IPS-18c (cell line): Measurements from ENCODE around the gene EIF2B5.

Experiments used
- H3K4me3 ChIP-seq: 2 replicates; pipeline ENCODE4 v1.7.0; 2013; ENCODE audit warnings: low read depth, mild to moderate bottlenecking, low read length, moderate library complexity; ENCODE audit not compliant: insufficient read depth
- H3K9me3 ChIP-seq: one replicate; pipeline ENCODE4 v1.6.1; 2013; ENCODE audit warnings: mild to moderate bottlenecking, low read length, moderate library complexity; ENCODE audit not compliant: control insufficient read depth, insufficient read depth

The EIF2B5 gene

GRCh38 chr3:184165543-184165942 is 30.4 kb downstream of the EIF2B5 start:
- H3K4me3 ChIP-seq, result no peak overlapping the region
- H3K9me3 ChIP-seq, result no peaks in the 10 kb centered on the region

- H3K4me3 ChIP-seq, result no peak overlapping the region
- H3K9me3 ChIP-seq, result no peaks in the 10 kb centered on the region
Measured at GRCh38 chr3:184166671-184167070, 31.5 kb downstream of the EIF2B5 start.

GRCh38 chr3:184167786-184168185 is 32.6 kb downstream of the EIF2B5 start:
- Histone ChIP-seq H3K4me3 (no peak overlapping the region), H3K9me3 (no peaks in the 10 kb centered on the region)

DNA sequence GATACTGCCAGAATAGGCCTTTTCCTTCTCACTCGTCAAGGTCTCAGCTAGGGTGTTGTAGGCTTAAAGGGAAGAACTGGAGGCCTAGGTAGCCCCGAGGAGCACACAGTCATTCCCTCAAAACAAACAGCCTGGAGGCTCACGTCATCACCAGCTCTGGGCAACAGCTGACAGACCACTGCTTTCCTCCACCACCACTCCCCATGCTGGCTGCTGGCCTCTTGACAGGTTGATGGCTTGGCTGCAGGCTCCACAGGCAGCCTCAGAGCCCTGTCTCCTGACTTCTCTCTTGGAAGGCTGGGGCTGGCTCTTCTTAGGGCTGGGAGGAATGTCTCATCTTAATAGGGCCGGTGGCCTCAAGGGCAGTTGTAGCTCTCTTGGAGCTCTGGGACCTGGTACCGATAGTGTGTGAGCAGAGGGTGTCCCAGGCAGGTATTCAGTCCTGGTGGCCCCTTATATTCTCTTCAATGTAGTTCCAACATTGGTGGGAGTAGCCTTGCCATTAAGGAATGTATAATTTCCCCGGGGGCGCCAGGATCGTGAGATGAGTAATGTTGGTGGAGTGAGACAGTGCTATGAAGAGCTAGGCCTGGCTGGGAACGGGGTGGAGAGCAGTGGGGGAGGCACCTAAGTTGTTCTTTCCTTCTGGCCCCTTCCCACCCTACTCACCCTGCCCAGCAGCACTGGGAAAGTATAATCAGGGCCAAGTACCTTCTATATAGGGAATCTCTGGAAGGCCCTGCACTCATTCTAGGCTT is 33.4 kb downstream of the EIF2B5 start:
- no peaks in the 10 kb centered on the region for H3K9me3 ChIP-seq

GRCh38 chr3:184169896-184170875 is 35.0 kb downstream of the EIF2B5 start:
- no peaks in the 10 kb centered on the region for H3K9me3 ChIP-seq
- no peak overlapping the region for H3K4me3 ChIP-seq

More for the DNA sequence above, 33.4 kb downstream of the EIF2B5 start:
- H3K4me3 ChIP-seq, result no peak overlapping the region

DNA sequence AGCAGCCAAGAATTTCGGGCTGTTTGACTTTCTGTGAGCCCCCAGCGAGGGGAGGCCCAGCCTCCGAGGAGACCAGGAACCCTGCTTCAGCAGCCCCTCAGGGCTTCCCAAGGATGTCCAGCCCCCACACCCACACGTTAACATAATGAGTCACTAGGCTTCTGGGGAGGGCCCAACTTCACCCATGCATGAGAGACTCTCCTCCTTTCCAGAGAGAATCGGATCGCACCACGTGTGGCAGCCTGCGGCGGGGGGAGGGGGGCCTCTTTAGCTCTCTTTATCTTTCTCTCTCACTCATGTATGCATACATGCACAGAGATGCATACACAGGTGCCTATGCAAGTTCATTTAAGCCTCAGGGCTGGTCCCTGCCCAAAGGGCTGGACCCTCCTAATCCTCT is 36.4 kb downstream of the EIF2B5 start:
- Histone ChIP-seq H3K9me3 (no peaks in the 10 kb centered on the region), H3K4me3 (no peak overlapping the region)

- Histone ChIP-seq H3K4me3 (no peak overlapping the region), H3K9me3 (no peaks in the 10 kb centered on the region)
Measured at GRCh38 chr3:184172681-184173373, 37.7 kb downstream of the EIF2B5 start.

GRCh38 chr3:184173374-184173722 is 38.2 kb downstream of the EIF2B5 start:
- Histone ChIP-seq H3K9me3 (no peaks in the 10 kb centered on the region), H3K4me3 (no peak overlapping the region)

- Histone ChIP-seq H3K4me3 (no peak overlapping the region), H3K9me3 (no peaks in the 10 kb centered on the region)
Measured at GRCh38 chr3:184174284-184174645, 39.1 kb downstream of the EIF2B5 start.

- H3K4me3 ChIP-seq, result peak within 1 kb of the TSS; percentile 94
- no peaks in the 10 kb centered on the region for H3K9me3 ChIP-seq
Measured at GRCh38 chr3:184174646-184175492, 39.7 kb downstream of the EIF2B5 start, which contains the start of gene AP2M1. AP2M1 (plus strand) TSS chr3:184174855; CDS start chr3:184176994, 2,139 bp downstream.

GRCh38 chr3:184175506-184175905 is 40.3 kb downstream of the EIF2B5 start:
- H3K9me3 ChIP-seq, result no peaks in the 10 kb centered on the region

DNA sequence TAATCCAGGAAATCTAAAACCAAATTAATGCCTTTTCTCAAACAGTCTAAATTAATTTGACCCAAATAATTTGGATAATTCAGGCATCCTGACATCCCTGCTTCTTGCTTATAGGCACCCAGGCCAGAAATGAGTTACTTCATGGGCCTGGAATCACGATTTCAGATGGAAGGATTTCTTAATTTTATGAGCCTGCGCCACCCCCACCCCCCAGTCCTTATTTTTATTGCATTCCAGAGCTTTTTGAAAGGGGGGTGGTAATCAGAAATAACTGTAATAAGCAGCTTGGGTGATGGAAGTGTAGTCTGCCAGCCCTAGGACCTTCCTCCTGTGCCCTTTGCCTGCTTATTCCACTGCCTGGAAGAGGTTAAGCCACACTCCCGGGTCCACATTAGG is 40.8 kb downstream of the EIF2B5 start:
- Histone ChIP-seq H3K9me3 (no peaks in the 10 kb centered on the region), H3K4me3 (peak overlapping the region; percentile 94)

More at GRCh38 chr3:184175506-184175905, 40.3 kb downstream of the EIF2B5 start:
- H3K4me3 ChIP-seq, result peak overlapping the region; percentile 94

DNA sequence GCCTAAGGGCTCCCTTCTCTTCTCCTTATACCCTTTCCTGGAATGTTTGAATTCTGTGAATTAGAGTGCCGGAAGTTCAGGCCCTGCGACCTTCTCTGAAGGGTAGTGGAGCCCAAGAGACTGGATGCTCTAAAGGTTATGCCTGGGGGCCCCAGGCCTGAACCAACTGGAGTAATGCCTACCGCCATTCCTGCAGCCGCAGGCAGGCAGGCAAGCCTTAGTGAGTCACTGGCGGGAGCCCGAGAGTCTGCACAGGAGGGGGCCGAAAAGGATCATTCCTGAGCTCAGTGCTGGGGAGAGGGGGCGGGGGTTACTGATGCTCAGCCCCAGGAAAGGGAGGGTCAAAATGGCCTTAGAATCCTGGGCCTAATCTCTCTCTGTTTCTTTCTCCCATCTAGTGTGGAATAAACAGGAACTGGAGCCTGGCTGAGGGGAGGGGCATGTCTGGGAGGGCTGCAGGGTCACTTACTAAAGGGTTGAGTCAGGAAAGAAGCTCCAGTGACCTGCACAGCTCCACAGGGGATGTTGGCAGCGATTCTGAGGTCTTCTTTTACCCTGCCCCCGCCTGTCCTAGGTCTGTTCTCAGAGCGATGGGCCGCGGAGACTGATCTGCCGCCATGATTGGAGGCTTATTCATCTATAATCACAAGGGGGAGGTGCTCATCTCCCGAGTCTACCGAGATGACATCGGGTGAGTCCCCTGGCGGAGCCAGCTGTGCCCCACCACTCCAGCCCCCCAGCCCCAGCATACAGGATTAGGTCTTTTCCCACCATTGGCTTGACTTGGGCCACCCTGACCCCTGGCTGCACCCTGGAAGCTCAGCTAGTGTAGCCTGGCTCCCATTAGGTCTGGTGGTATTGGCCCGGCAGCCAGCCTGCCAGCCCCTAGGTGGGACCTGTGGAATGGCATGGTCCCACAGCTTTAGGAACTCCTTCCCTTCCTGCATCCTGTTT is 41.5 kb downstream of the EIF2B5 start:
- Histone ChIP-seq H3K4me3 (peak overlapping the region; percentile 94), H3K9me3 (no peaks in the 10 kb centered on the region)

GRCh38 chr3:184177331-184177731 is 42.2 kb downstream of the EIF2B5 start:
- H3K9me3 ChIP-seq, result no peaks in the 10 kb centered on the region
- peak overlapping the region; percentile 94 for H3K4me3 ChIP-seq

- no peaks in the 10 kb centered on the region for H3K9me3 ChIP-seq
- H3K4me3 ChIP-seq, result no peak overlapping the region
Measured at GRCh38 chr3:184177767-184178306, 42.7 kb downstream of the EIF2B5 start.
